Brain microvascular endothelial cell (primary cell): ENCODE results near the gene PPP4R2.

Experiments
- DNase-seq: peaks from one replicate; pipeline ENCODE4 v3.0.0-alpha.2; 2020
- H3K27ac ChIP-seq: fragments of 250-450 bp; sonication (Bioruptor Pico); 2 replicates; pipeline ENCODE4 v1.5.1; 2020; ENCODE audit warnings: mild to moderate bottlenecking, moderate library complexity
- H3K27me3 ChIP-seq: fragments of 250-450 bp; sonication (Bioruptor Pico); replicated peaks from 2 replicates; pipeline ENCODE4 v1.5.1; 2020; ENCODE audit warnings: mild to moderate bottlenecking
- H3K36me3 ChIP-seq: fragments of 250-450 bp; sonication (Bioruptor Pico); replicated peaks from 2 replicates; pipeline ENCODE4 v1.5.1; 2020; ENCODE audit warnings: mild to moderate bottlenecking
- H3K4me3 ChIP-seq: 2 replicates; pipeline ENCODE4 v1.5.1; 2011; ENCODE audit warnings: low read depth, mild to moderate bottlenecking, control low read depth, low read length, moderate library complexity
- in situ Hi-C: cut with HindIII; loops from 2 replicates; pipeline ENCODE4 v1.10.0; 2017; ENCODE audit warnings: low sequenced_read_pairs, low pct_ligation_motif_present
- TF ChIP-seq, protein P1 (sequence below): IDR thresholded peaks from 2 replicates; pipeline ENCODE4 v1.5.1; 2011; ENCODE audit warnings: low read depth, mild to moderate bottlenecking, moderate library complexity, low read length, control low read depth, inconsistent platforms; ENCODE audit errors: missing control alignments

Gene PPP4R2

DNA sequence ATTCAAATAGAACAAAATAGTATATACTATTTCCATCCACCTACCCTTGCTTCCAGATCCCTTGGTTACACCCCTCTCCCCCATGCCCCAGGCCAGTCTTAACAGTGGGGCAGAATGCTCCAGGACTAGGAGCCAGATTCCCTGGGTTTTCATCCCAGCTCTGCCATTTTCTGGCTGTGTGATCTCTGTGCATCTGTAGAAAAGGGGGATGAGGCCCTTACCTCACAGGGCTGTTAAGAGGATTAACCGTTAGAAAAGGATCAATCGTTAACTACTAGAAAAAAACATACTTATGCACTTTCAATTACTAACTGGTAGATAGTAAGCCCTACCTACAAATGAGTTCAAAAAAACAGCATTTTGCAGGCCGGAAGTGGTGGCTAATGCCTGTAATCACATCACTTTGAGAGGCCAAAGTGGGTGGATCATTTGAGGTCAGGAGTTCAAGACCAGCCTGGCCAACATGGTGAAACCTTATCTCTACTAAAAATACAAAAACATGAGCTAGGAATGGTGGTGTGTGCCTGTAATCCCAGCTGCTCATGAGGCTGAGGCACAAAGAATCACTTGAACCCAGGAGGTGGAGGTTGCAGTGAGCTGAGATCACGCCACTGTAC lies 76.6 kb downstream of the PPP4R2 start:
- H3K27me3 ChIP-seq, result no peaks in the 10 kb centered on the region
- TF ChIP-seq, protein P1, sequence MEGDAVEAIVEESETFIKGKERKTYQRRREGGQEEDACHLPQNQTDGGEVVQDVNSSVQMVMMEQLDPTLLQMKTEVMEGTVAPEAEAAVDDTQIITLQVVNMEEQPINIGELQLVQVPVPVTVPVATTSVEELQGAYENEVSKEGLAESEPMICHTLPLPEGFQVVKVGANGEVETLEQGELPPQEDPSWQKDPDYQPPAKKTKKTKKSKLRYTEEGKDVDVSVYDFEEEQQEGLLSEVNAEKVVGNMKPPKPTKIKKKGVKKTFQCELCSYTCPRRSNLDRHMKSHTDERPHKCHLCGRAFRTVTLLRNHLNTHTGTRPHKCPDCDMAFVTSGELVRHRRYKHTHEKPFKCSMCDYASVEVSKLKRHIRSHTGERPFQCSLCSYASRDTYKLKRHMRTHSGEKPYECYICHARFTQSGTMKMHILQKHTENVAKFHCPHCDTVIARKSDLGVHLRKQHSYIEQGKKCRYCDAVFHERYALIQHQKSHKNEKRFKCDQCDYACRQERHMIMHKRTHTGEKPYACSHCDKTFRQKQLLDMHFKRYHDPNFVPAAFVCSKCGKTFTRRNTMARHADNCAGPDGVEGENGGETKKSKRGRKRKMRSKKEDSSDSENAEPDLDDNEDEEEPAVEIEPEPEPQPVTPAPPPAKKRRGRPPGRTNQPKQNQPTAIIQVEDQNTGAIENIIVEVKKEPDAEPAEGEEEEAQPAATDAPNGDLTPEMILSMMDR, result no peak
- H3K27ac ChIP-seq, result no peak overlapping the region
- no peaks in the 10 kb centered on the region for H3K36me3 ChIP-seq
- no peak overlapping the region for H3K4me3 ChIP-seq
- in situ Hi-C loops, result no loop called here
- peak; percentile 38 for DNase-seq

GRCh38 chr3:73074781-73075180 lies 78.2 kb downstream of the PPP4R2 start:
- Histone ChIP-seq H3K36me3 (no peaks in the 10 kb centered on the region), H3K4me3 (no peak overlapping the region), H3K27ac (no peak overlapping the region), H3K27me3 (no peaks in the 10 kb centered on the region)
- no peak for DNase-seq
- in situ Hi-C loops, result no loop called here
- TF ChIP-seq, protein P1, result no peak

DNA sequence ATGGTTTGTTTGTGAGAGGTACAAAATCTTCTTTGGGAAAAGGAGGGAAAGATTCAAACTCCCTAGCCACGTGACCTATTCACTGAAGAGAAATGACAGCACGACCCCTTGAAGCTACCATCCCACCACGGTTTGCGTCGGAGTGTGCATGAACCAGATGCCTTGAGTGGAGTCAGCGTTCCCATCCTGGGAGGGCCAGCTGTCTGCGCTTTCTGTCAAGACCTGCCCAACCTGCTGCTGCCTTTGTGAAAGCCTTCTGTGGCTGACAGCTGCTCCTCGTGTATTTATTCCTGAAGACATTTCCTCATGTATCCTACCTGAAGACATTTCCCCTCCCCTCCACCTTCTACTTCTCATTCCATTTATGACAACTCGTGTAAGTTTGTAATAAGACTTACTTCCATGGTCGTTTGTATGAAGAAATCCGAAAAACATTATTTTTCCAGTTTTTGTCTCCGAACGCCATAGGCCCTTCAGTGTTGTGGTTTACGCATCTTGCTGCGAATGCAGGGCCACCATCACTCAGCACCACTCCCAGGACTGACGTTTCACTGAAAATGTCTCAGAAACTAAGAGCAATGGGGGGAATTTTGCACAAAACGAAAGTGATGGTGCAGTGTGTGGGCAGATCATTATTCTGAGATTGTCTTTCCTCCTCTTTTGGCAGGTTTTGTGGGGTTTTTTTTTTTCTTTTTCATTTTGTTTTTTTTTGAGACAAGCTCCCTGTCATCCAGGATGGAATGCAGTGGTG lies 83.8 kb downstream of the PPP4R2 start:
- H3K36me3 ChIP-seq, result no peaks in the 10 kb centered on the region
- H3K4me3 ChIP-seq, result no peak overlapping the region
- no peak for DNase-seq
- TF ChIP-seq, protein P1, result no peak
- no peak overlapping the region for H3K27ac ChIP-seq
- in situ Hi-C loops, result no loop called here
- H3K27me3 ChIP-seq, result no peaks in the 10 kb centered on the region

DNA sequence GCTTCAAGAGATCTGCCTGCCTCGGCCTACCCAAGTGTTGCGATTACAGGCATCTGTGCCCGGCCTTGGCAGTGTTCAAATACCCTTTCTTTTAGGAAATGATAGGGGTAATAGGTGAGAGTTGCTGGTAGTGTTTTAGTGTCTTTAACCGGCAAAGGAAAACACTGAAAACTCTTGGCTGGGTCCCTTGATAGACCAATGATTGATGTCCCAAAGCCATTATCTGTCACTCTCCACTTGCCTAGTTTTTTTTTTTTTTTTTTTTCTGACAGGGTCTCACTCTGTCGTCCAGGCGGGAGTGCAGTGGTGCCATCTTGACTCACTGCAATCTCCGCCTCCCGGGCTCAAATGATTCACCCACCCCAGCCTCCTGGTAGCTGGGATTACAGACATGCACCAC lies 84.5 kb downstream of the PPP4R2 start:
- no peak overlapping the region for H3K4me3 ChIP-seq
- no peak overlapping the region for H3K27ac ChIP-seq
- in situ Hi-C loops, result no loop called here
- H3K36me3 ChIP-seq, result no peaks in the 10 kb centered on the region
- DNase-seq, result no peak
- TF ChIP-seq, protein P1, result no peak
- no peaks in the 10 kb centered on the region for H3K27me3 ChIP-seq

GRCh38 chr3:73084170-73084569 lies 87.6 kb downstream of the PPP4R2 start:
- in situ Hi-C loops, result no loop called here
- DNase-seq, result no peak
- H3K36me3 ChIP-seq, result no peaks in the 10 kb centered on the region

More at GRCh38 chr3:73084170-73084569, 87.6 kb downstream of the PPP4R2 start:
- H3K27ac ChIP-seq, result no peak overlapping the region
- H3K4me3 ChIP-seq, result no peak overlapping the region
- TF ChIP-seq, protein P1, result no peak
- no peaks in the 10 kb centered on the region for H3K27me3 ChIP-seq
